NCI-H1092 (cell line): ENCODE data around the gene ADCY5.

Source experiments
- DNase-seq: peaks from one replicate; lab custom pipeline; 2025; lab: John Stamatoyannopoulos, UW

Gene ADCY5

GRCh38 chr3:123458255-123458654, 9.4 kb upstream of the ADCY5 start:
- DNase-seq: no peak

DNA sequence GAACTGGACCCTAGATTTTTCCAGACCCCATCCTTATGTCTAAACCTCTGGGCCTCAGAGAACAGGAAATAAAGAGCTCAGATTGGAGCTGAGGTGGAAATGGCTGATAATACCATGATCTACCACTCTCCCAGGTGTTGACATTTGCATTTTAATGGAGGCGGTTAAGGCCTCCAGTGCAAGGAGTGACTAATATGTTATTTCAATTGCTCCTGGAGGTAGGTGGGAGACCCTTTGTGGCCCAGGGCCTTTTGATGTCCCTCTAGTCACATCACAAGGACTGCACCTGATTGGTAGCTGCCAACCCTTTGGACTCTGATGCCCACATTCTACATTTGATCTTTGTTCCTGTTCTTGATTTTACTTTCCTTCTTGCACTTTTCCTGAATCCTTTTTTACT, 9.0 kb upstream of the ADCY5 start:
- no peak for DNase-seq

DNA sequence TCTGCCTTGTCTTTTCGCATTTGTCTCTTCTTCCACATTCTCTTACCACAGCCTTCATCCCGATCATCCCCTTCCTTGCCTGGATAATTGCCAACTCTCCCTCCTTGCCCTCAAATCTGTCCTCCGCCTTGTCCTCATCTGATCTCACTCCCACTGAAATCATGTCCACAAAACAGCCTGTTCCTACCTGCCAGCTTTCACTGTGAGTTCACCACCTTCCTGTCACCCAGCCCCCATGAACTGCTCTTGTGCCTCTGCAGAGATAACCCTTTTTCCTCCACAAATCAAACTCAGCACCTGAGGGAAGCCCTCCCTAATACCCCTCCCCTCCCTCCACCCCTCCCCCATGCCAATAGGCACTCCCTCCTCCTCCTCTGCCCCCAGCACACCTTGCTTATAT, 4.8 kb upstream of the ADCY5 start:
- DNase-seq: no peak

DNA sequence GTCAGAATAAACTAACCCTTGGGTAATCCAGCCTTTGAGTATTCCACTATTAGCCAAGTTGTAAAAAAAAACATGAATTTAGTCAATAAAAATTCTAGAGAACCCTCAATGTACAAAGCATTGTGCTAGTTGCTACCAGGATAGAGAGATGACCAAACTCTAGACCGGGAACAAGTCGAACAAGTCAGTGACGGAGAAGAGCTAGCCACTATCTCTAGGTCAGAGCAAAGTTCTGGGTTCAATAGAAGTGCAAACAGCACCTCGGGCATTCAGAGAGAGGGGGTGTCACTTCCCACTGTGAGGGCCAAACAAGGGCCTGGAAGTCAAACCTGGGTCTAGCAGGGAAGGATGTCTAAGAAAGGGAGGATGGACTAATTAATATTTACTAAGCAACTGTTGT, 2.3 kb upstream of the ADCY5 start:
- no peak for DNase-seq

DNA sequence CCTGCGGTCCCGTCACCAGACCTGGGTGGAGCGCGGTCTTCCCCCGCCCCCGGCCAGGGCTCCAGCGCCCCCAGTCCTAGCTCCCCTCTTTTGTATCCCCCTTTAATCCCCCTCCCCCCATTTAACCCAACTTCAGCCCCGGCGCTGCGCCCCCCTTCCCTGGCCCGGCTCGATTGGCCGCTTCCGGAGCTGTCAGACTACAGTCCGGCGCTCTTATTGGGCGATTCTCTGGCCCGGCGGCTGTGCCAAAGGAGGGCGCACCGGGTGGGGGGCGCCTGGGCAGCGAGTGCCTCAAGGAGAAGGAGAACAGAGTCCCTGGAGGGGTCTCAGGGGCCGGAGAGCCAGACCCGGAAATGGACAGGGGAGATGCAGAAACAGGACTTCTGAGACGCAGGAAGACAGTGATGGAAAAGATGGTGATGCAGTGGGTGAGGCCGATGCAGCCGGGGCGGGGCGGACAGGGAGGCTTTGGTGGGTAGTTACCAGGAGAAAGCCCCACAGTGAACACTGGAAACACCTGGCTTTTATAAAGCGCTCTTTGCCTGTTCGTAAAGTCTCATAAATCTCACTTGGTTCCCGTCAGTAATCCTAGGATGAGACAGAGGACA, 1.2 kb upstream of the ADCY5 start:
- DNase-seq: no peak

DNA sequence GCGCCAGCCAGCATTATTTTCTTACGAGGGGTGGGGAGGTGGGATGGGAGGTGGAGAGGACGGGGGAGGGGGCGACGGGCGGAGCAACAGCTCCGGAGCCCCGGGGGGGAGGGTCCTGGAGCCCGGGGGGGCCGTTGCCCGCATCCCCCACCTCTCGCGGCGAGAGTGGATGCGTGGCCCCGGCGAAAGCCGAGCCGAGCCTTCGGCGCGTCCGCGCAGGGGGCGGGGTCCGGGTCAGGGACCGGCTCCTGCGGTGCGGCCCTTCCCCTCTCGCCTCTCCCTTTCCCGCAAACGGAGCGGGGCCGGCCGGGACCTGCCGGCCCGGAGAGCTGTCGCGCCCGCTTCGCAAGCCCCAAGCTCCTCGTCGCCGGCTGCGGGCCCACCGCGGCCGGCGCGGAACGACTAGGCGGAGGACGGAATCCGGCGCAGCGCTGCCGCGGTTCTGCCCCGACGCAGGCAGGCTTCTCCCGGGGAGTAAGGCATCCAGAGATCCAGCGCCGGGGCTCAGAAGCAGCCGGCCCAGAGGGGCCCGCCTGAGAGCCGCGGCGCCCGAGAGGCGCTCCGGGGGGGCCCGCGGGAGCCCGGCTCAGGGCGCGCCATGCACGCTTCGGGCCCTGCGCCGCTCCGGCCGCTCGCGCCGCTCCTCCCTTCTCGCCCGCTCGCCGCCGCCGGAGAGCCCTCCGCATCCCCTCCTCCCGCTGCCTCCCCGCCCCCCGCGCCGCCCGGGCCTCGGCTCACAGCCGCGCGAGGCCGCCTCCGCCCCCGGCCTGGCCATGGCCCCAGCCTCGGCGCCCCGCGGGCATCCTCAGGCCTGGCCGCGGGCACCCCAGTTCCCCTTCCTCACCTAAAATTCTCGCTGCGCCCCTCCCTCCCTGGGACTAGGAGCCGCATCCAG, 459 bp upstream of the ADCY5 start:
- DNase-seq: no peak

- no peak for DNase-seq
Measured at GRCh38 chr3:123447749-123448517, 957 bp downstream of the ADCY5 start.

- DNase-seq: no peak
Measured at GRCh38 chr3:123447416-123447748, 1.5 kb downstream of the ADCY5 start.

- no peak for DNase-seq
Measured at GRCh38 chr3:123446610-123447109, 2.2 kb downstream of the ADCY5 start.

- no peak for DNase-seq
Measured at GRCh38 chr3:123446210-123446609, 2.7 kb downstream of the ADCY5 start.

DNA sequence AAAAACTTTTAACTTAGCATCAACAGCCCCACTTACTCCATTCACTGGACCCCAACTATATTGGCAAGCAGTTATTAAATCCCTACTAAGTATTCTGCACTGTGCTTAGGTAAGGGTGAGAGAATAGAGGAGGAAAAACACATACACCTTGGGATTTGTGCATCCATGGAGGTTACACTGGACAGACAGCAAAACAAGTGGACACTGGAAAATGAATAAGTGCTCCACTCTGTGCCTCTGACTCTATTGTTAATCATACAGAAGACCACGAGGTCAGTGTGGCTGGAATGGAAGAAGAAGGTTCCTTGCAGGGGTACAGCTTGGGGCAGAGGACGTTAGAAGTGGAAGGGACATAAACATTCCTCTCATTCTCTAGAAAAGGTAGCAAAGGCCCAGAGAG, 3.2 kb downstream of the ADCY5 start:
- DNase-seq: no peak

GRCh38 chr3:123444744-123445143, 4.1 kb downstream of the ADCY5 start:
- no peak for DNase-seq

DNA sequence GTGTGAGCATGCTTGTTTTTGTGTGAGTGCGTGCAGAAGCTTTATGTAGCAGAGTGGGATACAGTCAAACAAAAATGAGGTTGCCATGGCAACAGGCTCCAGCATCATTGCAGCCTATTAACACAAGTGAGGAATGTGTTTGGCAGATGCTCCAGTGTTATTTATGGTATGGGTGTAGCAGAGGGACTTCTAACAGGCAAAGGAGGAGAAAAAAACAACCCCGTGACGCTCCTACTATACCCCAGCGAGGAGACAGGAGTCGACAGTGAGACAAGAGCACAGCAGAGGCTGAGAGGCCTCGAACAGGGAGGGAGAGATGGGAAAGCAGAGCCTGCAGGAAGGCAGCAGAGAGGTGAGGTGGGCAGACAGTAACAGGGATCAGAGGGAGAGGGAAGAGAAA, 4.9 kb downstream of the ADCY5 start:
- no peak for DNase-seq

DNA sequence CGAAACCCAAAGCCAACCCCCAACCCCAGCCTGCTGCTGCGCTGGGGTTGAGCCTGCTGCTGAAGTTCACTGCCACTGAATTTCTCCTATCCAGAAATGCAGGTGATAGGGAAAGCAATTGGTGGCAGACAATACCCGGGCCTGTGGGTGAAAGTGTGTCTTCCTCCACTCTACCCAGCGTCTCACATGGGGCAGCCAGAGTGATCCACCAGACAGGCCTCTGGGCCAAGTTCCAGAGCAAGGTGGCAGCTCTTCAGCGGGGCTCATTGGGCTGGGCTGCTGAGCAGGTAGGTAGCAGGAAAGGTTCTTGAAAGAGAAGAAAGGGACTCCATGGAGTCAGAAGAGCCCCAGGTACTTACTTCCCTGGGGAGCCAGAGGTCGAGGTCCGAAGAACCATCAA, 6.0 kb downstream of the ADCY5 start:
- no peak for DNase-seq

DNA sequence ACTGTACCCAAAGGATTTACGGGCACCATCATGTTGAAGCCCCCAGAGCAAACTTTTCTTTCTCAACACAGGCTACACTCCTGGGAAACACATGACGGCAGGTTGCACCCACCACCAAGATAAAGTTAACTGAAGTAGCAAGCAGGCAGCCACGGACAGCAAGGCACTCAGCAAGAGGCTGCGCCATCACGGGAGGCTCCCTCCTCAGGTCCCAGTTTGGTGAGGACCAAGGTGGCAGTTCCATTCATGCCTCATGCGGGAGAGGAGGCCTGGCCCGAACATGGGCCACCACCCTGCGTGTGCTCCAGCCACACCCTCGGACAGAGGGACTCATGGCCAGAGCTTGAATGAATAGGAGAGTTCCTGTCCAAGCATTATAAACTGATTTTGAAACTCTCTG, 6.8 kb downstream of the ADCY5 start:
- no peak for DNase-seq

GRCh38 chr3:123439806-123440580, 8.9 kb downstream of the ADCY5 start:
- DNase-seq: no peak

DNA sequence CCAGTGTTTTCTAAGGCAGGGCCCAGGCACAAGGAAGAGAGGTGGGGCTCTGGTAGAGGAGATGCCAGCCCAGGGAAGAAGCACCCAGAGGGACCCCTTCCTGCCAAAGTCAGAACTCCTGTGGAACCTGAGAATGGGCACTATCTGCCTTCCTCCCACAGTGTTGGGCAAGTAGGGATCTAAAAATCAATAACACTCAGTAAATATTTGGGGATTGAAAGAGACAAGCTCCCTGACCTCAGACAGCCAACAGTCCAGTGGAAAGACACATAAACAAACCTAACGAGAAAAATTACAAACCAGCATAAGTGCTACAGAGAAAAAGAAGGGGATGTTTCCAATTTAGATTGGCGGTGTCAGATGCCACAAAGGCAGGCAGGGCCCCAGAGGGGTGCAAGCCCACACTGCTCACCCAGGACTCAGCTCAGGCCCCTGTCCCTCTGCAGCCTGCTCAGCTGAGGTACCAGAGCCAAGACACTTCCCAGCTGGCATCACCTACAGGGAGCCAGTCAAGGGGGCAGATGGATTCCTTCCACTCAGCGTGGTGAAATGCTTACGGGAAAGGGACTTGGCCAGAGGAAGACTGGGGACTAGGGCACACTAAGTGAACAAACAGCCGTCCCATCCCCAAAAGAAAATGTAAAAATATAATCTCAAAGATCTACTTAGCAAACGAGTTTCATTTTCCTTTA, 15.9 kb downstream of the ADCY5 start:
- no peak for DNase-seq

- DNase-seq: no peak
Measured at GRCh38 chr3:123431658-123432324, 17.1 kb downstream of the ADCY5 start.

- DNase-seq: no peak
Measured at GRCh38 chr3:123431007-123431657, 17.8 kb downstream of the ADCY5 start.

GRCh38 chr3:123430266-123430665, 18.6 kb downstream of the ADCY5 start:
- no peak for DNase-seq
